Astrocyte of the spinal cord (primary cell): ENCODE data around the gene LYPD6B.

Experiments
- DNase-seq: peaks from one replicate; pipeline ENCODE4 v3.0.0; 2011; ENCODE audit warnings: low read depth, low spot score
- H3K4me3 ChIP-seq: 2 replicates; pipeline ENCODE4 v1.5.1; 2011; ENCODE audit warnings: low read depth, mild to moderate bottlenecking, low read length, moderate library complexity
- in situ Hi-C: cut with HindIII; loops from 2 replicates; pipeline ENCODE4 v1.10.0; 2017; ENCODE audit warnings: low sequenced_read_pairs
- TF ChIP-seq, protein P1 (sequence below): IDR thresholded peaks from 2 replicates; pipeline ENCODE4 v1.5.1; 2012; ENCODE audit warnings: low read depth, mild to moderate bottlenecking, low read length, inconsistent platforms

The LYPD6B gene

DNA sequence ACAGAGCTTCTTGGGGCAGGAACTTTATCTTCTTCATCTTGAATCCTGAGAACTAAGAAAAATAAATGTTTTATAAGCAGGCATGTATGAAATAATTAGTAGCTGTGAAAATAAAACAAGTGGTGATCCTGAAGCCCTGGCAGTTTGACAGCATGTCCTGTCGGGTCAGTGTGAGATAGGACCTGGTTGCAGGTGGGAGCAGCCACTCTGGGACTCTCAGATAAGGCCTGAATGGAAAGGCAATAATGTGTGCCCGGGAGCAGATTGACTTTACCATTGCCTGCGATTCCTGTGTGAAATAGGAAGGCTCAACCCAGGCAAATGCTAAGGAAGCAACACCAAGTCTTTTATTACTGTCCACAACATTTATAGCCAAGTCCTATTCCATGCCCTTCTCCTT is 132.4 kb downstream of the LYPD6B start:
- H3K4me3 ChIP-seq = no peak overlapping the region
- in situ Hi-C loops = no loop called here
- no peak for DNase-seq
- TF ChIP-seq, protein P1, sequence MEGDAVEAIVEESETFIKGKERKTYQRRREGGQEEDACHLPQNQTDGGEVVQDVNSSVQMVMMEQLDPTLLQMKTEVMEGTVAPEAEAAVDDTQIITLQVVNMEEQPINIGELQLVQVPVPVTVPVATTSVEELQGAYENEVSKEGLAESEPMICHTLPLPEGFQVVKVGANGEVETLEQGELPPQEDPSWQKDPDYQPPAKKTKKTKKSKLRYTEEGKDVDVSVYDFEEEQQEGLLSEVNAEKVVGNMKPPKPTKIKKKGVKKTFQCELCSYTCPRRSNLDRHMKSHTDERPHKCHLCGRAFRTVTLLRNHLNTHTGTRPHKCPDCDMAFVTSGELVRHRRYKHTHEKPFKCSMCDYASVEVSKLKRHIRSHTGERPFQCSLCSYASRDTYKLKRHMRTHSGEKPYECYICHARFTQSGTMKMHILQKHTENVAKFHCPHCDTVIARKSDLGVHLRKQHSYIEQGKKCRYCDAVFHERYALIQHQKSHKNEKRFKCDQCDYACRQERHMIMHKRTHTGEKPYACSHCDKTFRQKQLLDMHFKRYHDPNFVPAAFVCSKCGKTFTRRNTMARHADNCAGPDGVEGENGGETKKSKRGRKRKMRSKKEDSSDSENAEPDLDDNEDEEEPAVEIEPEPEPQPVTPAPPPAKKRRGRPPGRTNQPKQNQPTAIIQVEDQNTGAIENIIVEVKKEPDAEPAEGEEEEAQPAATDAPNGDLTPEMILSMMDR = no peak

DNA sequence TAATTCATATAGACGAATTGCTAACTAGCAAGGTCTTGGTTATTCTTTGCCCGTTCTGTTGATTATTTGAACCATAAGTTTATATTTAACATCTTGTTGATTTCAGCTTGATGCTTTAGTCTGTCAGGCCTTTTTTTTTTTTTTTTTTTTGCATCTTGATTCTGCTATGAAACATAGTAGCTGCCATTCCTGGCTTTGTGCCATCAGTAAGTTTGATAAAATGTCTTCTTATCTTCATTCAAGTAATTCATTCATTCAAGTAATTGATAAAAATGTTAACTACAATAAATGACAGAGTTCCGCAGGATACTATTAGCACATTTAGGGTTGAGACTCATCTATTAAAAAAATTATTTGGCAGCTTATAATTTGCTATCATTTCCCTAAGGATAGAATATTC is 134.7 kb downstream of the LYPD6B start:
- DNase-seq = no peak
- no peak overlapping the region for H3K4me3 ChIP-seq
- in situ Hi-C loops = no loop called here
- TF ChIP-seq, protein P1 = no peak

DNA sequence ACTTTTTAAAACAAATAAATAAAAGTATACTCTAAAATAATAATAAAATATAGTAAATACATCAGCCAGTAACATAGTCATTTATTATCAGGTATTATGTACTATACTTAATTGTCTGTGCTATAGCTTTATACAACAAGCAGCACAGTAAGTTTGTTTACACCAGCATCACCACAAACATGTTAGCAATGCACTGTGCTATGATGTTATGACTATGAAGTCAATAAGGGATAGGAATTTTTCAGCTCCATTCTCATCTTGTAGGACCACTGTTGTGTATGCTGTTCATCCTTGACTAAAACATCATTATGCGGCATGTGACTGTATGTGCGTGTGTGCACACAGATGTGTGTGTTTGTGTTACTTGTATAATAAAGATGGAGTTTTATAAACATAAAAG is 137.5 kb downstream of the LYPD6B start:
- no peak overlapping the region for H3K4me3 ChIP-seq
- in situ Hi-C loops = no loop called here
- DNase-seq = no peak
- TF ChIP-seq, protein P1 = no peak

DNA sequence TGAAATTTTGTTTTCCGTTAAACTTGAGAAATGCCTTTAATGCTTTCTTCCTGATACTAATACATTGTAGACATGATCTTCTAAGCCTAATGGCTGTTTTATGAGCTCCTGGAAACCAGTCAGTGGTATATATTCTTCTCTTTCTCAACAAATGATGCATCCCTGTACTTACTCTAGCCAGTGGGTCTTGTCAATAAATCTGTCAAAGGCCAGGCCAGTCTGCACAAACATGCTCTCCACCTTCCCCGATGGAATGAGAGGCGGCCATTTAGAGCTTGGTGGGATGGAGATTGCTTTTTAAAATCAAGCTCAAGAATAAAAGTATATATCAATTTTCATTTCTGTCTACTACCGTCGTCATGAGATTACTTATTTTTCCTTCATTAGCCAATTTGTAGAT is 140.1 kb downstream of the LYPD6B start:
- TF ChIP-seq, protein P1 = no peak
- in situ Hi-C loops = no loop called here
- DNase-seq = no peak
- no peak overlapping the region for H3K4me3 ChIP-seq

DNA sequence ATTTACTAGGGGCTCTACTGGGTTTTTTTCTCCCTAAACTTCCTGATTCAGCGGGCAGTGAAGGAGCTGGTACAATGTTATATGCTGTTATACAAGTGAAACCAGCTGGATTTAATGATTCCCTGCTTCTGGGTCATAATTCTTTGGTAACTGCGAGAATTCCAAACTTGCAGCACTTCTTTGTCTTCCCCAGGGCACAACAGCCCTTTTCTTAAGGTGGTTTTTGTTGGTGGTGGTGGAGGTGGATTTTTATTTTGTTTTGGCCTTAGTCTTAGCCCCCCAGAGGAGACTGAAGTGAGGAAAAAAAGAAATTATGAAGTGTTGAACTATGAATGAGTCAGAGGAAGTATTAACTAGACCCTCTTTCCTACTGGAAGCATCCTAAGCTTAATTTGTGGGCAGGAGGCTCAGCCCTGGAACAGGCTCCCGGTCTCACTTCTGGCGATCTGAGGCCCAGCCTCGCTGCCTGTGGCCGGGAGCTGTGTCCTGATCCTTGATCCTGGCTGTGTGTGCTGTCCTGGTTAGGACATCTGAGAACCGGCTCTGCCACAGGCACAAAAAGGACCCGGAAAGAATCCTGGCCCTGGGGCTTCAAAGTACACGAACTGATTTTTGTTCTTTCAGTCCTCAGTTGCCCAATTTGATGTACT is 141.9 kb downstream of the LYPD6B start:
- TF ChIP-seq, protein P1 = no peak
- no peak overlapping the region for H3K4me3 ChIP-seq
- no peak for DNase-seq
- in situ Hi-C loops = no loop called here

DNA sequence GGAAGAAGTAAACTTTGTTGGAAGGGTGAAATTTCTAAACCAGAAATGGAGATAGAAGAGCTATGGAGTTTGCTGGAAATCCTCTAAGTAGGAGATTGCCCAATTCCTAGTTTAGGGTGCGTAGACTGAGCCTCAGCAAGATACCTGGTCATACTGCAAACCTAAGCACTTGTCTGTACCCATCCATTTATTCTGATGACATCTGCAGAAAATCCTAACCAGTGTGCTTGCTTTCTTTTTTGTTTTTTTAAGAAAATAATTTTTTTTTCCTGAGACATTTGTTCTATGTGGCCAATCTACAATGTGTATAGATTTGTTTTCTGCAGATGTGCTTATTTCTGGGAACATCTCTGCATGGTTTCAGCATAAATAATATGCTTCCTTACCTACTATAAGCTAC is 144.7 kb downstream of the LYPD6B start:
- TF ChIP-seq, protein P1 = no peak
- no peak overlapping the region for H3K4me3 ChIP-seq
- in situ Hi-C loops = no loop called here
- DNase-seq = no peak

DNA sequence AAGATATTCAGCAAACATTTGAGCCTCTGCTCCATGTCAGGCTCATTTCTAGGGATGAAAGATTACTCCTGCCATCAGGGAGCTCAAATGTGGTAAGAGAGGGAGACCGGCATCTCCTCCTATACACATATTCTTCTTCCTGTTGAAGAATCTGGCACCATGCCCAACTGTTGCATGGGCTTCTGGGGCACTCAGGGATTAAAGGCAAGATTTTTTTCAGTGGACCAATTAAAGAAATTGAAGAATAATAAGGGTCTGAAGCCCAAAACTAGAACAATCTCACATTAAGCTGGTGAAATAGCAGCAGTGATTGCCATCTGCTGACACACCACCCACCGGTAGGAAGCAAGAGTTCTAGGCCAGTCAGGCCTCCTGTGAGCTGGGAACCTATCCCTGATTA is 146.5 kb downstream of the LYPD6B start:
- no peak overlapping the region for H3K4me3 ChIP-seq
- in situ Hi-C loops = no loop called here
- TF ChIP-seq, protein P1 = no peak
- no peak for DNase-seq
